ENCODE measurements around the gene AP2M1.

AP2M1 gene

DNA sequence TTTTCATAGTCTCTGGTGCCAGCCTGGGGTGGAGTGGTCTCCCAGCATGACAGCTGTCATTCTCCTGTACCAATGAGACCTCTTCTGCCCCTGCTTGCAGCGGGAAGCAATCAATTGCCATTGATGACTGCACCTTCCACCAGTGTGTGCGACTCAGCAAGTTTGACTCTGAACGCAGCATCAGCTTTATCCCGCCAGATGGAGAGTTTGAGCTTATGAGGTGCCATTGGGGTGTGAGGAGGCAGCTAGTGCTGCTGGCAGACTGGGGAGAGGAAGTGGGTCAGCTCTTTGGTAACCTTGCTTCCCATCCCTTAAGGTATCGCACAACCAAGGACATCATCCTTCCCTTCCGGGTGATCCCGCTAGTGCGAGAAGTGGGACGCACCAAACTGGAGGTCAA lies 6.9 kb downstream of the AP2M1 start:
- FAIRE-seq, result no peak

GRCh38 chr3:184183679-184184078 lies 9.0 kb downstream of the AP2M1 start:
- FAIRE-seq, result no peak

- FAIRE-seq, result no peak
Observed at GRCh38 chr3:184184546-184185230, 10.0 kb downstream of the AP2M1 start.

DNA sequence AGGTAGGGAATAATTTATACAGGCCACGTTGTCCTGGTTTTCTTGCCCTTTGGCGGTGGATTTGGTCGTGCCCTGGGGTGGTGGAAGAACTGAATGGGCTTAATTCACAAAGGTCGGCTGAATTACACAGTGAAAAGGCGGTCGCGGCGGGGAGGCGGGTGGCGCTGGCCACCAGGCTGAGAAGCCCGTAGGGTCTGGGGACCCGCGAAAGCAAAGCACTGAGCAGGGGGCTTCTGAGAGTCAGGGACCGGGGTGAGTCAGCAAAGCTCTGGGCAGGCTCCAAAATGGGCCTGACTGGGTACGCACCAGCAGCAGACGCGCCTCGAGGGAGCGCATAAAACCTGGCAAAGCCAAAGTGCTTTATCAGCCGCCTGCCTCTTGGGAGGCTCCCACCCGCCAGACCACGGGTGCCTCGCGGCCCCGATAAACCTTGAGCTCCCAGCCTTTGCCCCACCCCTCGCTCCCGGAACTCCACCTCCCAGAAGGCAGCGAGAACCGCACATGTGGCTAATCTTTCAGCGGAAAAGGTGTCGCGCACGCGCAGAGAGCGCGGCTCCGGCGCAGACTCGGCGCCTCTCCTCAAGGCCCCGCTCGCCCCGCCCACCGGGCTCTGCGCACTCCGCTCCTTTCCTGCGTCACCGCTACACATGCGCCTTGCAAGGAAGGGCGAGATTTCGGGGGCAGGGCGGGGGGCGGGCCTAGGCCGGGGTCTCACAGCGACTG lies 11.0 kb downstream of the AP2M1 start:
- FAIRE-seq, result no peak

DNA sequence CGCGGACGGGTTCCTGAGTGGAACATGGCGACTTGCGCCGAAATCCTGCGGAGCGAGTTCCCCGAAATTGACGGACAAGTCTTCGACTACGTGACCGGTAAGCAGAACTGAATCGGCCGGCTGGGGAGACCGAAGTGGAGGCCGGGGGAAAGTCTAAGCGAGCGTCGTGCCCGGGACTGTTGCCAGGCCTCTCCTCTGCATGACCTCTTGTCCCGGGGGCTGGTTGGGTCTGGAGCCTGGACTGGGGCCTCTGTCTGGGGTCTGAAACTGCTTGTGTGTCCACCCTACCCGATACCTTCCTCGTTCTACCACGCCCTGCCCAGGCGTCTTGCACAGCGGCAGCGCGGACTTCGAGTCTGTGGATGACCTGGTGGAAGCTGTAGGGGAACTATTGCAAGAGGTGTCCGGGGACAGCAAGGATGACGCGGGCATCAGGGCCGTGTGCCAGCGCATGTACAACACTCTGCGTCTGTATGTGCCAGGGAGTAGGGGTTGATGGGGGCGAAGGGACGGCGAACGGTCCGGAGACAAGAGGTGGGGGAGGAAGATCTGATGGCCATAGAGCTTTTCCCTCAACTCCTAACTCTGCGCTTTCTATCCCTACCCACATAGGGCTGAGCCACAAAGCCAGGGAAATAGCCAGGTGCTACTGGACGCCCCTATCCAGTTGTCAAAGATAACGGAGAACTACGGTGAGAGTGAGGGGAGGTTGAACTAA lies 11.7 kb downstream of the AP2M1 start, which contains the start of gene ABCF3:
ABCF3 (plus strand) TSS at position 16 of the 718 bp plus-strand sequence; CDS start at position 25, 9 bp downstream.
- FAIRE-seq, result no peak

GRCh38 chr3:184186902-184187207 lies 12.2 kb downstream of the AP2M1 start:
- no peak for FAIRE-seq

DNA sequence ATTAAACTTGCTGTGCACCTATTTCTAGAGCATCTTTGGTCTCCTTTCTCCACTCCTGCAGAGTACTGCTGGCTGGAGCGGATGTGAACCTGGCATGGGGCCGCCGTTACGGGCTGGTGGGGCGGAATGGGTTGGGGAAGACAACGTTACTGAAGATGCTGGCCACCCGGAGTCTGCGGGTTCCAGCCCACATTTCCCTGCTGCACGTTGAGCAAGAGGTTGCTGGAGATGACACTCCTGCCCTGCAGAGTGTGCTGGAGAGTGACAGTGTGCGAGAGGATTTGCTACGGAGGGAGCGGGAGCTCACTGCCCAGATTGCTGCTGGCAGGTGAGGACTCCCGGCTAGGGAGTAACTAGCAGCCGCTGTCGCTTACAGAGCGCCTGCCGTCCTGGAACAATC lies 13.4 kb downstream of the AP2M1 start:
- FAIRE-seq, result no peak

DNA sequence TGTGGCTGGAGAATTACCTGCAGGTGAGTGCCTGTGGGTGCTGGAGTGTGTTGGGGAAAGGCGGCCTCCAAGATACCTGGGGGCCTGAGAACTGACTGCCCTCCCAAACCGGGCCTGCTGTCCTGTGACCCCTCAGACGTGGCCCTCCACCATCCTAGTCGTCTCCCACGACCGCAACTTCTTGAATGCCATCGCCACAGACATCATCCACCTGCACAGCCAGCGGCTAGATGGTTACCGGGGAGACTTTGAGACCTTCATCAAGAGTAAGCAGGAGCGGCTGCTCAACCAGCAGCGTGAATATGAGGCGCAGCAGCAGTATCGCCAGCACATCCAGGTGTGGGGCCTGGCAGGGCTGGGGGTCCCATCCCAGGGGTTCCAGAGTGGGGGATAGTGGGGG lies 14.8 kb downstream of the AP2M1 start:
- no peak for FAIRE-seq

DNA sequence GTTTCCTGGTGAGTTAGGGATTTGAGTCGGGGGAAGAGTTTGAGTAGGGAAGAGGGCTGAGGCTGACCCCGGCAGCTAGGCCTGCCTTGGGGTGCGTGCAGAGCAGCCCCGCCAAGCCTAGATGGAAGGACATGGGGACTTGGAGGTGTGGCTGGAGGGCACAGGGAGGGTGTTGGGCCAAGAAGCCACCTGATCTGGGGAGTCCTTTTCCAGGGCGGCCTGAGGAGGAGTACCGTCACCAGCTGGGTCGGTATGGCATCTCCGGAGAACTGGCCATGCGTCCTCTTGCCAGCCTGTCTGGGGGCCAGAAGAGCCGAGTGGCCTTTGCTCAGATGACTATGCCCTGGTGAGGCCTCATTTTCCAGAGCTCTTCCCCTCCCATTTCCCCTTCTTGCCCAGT lies 18.2 kb downstream of the AP2M1 start:
- no peak for FAIRE-seq

DNA sequence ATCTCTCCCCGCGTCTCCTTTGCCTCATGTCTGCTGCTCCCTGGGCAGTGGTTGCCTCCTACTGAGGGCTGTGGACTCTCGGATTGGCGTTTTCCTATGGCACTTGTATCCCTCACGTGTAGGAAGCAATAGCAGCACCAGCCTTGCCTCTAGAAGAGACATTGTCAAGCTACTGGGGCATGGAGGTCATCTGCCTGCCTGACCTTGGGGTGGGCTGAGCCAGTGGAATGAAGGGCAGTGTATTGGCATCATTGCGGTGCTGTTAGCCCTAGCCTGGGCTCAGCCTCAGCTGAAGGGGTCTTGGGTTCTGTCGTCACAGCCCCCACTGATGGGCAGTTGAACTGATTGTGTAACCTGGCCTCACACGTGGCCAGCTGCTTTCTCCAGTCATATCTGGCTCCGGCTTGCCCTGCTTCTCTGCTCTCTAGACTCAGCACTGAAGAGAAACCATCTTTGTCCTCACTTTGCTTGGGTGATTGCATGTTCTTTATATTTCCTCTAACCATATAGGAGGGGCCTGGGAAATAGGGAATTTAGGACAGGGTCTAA lies 19.4 kb downstream of the AP2M1 start:
- FAIRE-seq, result no peak

DNA sequence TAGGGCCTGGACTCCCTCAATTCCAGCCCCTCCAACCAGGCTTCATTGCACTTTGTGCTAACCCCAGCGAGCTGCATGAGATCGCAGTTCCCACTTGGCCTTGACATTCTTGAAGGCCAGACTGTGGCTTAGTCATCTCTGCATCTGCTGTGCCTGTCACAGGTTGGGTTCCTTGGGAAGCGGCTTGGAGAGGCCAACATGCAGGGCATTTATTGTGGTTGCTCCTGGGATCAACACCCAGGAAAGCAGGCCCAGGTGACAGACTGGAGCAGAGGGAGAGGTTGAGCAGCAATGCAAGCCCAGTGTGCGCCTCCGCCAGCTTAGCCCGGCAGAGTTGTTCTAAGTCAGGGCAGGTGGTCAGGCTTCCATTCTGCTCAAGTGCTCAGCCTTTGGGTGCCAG lies 21.9 kb downstream of the AP2M1 start:
- no peak for FAIRE-seq

DNA sequence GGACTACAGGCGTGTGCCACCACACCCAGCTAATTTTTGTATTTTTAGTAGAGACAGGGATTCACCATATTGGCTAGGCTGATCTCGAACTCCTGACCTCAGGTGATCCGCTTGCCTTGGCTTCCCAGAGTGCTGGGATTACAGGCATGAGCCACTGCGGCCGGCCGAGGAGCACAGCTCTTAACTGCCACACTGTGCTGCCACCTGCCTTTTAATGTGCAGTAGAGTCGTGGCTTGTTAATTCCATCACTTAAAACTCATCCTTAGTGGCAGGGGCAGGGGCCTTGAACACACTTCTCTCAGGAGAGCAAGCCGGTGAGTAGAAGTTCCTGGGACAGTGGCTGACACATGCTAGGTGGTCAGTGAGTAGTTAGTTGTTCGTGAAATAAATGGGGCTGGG lies 23.9 kb downstream of the AP2M1 start:
- FAIRE-seq, result no peak

DNA sequence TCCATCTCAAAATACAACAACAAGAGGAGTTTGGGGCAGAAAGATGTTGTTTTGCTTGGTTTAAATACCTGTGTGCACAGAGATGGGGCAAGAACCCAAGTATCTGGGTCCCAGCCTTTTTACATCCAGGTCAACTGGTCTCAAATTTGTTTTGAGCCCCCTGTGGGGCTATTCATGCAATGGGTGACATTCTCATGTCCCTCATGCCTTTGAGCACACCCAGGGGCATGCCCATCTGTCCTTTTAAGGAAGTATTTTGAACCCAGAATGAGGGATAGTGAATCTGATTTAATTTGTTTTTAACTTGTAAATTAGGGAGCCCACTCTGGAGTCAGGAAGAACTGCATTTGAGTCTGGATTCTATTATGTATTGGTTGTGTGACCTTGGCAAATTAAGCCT lies 26.2 kb downstream of the AP2M1 start:
- FAIRE-seq, result no peak

- no peak for FAIRE-seq
Observed at GRCh38 chr3:184203526-184203925, 28.9 kb downstream of the AP2M1 start.

DNA sequence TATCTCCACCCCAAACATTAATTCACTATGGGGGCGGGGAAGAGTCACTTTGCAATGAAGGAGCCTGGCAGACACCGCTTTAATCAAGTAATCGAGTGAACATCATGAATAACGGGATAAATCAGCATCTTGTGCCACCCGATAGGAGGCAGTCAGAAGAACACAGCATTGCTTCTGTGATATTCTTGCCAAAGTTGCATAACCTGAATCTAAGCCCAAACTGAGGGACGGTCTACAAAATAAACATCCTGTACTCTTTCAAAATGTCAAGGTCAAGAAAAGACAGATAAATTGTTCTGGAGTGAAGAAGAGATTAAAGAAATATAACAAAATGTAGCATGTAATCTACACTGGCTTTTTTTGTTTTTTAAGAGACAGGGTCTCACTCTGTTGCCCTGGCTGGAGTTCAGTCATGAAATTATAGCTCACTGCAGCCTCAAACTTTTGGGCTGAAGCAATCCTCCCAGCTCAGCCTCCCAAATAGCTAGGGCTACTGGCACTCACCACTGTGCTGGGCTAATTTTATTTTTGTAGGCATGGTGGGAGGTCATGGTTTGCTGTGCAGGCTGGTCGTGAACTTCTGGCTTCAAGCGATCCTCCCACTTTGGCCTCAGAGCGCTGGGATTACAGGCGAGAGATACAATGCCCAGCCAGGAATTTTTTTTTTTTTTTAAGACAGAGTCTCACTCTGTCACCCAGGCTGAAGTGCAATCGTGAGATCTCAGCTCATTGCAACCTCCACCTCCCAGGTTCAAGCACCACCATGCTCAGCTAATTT lies 34.7 kb downstream of the AP2M1 start:
- no peak for FAIRE-seq

DNA sequence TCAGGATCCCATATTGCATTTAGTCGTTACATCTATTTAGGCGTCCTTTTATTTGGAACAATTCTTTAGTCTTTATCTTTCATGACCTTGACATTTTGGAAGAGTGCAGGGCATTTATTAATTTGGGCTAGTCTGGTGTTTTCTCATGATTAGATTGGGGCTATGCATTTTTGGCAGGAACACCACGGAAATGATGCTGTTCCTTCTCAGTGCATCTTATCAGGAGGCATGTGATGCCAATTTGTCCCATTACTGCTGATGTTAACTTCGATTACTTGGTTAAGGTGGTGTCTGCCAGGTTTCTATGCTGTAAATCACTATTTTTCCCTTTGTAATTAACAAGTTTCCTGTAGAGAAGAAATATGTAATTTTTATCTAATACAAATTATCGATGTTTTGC lies 36.6 kb downstream of the AP2M1 start:
- FAIRE-seq, result no peak

DNA sequence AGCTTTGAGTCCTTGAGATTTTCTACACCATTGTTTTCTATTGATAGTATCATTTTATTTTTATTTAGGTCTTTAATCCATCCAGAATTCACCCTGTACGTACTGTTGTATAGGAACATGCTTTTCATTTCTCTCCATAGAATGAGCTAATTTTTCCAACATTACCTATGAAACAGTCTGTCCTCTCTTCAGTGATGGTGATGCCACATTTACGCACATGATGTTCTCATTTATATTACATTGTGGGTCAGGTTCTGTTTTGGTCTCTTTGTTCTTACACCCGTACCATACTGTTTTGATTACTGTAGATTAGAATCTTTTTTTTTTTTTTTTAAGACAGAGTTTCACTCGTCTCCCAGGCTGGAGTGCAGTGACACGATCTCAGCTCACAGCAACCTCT lies 37.1 kb downstream of the AP2M1 start:
- no peak for FAIRE-seq

DNA sequence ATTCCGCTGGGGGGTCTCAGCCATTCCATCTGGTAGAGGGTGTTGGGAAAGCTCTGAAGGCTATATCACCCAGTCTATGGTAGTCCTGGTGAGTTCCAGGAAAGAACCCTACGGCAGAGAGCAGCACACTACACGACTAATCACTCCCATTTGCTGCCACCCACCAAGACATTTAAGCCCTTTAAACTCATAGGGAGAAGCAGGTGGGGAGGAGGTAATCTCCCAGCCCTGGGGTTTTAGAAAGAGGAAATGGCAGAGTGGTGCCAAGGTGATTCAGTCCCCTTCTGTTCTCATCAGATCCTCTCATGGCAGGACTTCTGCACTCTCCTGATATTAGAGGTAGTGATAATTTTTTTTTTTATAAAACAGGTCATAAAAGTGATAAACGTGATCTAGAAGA lies 44.2 kb downstream of the AP2M1 start:
- FAIRE-seq, result no peak

GRCh38 chr3:184222521-184222920 lies 47.9 kb downstream of the AP2M1 start:
- no peak for FAIRE-seq

GRCh38 chr3:184223946-184224345 lies 49.3 kb downstream of the AP2M1 start:
- no peak for FAIRE-seq

DNA sequence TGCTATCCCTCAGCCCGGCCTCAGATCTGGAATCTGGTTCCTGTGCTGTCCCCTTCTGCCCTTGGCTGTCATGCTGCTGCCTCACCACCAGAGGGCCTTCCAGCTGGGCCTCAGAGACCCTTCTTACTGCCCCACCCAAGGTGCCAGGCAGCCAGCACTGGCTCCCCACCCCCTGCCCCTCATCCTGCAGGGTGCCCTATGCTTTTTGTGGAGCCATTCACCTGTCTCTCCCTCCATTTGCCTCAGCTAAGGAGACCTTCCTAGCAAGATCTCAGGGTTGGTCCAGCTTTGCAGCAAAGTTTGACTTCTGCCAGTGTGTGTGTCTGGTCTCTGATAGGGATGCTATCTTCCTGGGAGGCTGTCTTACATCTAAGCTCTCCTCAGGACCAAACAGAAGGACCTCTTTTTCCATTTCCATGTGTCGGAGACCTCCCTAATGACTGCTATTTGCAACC lies 52.9 kb downstream of the AP2M1 start:
- no peak for FAIRE-seq

DNA sequence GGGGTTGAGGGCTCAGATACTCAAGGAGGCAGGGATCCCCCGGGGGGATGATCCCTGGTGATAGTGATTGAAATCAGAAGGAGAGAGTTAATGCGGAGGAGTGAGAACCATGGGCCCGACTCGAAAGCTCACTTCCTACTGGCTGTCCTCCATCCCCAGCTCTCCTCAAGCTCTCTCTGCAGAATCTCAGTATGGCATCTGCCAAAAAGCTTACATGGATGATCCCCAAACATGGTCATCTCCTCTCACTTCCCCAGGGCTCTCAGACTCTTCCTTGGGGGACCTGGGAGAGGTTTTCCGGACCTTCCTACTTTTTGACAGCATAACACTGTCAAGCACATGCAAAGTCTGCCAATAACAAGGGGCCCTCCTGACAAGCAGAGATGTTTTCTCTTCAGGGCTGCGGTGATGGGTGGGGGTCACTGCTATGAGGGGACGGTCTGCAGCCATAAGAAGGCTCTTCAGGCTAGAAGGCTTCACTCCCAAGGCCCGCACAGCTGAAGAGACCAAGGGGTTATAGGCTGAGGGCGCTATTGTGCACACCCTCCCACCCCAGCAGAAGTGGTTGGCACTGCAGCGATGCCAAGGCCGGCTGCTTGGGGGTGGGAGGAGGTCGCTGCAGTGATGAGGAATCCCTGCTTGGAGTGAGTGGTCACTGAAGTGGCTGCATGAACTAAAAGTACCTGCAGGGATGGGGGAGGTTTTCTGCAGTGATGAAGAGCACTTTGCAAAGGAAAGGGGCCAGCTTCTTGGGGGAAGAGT lies 53.9 kb downstream of the AP2M1 start:
- FAIRE-seq, result no peak

All from colon (tissue), 2 donors.